HG03520 (cell line): ENCODE measurements around the gene TEX54.
"Not testable (repeated sequence)": the region's sequence is repeated elsewhere in the genome, so short reads cannot be mapped to it uniquely, and the experiment has no call there.

ENCODE experiments used
- ATAC-seq: cut with Tn5 transposase; IDR thresholded peaks from one replicate; pipeline ENCODE4 v1.9.1; 2021; ENCODE audit warnings: mild to moderate bottlenecking, moderate library complexity; ENCODE audit not compliant: unreplicated experiment

The TEX54 gene

DNA sequence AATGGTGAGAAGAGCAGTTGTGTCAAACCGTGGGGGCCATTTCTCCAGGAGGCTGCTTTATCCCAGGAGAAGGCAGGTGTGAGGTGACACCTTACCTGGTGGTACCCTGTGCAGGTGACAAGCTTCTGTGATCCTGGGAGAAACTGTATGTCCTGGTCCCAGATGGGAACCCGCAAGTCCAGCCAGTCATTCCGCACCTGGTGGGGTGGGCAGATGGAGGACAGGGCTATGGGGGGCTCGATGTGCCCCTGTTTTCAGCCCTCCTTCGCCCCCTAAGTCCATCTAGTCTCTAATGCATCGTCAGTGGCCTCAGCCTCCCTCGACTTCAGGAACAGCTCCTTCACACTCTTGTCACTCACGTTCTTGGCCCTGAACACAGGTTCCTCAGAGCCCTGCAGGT is 2.7 kb upstream of the TEX54 start:
- no peak for ATAC-seq

GRCh38 chr11:62831520-62832335 is 913 bp downstream of the TEX54 start, which contains the start of gene STX5:
Gene STX5 (minus strand): TSS chr11:62832051. CDS start chr11:62831243, 808 bp downstream.
- ATAC-seq, result peak; percentile 75

DNA sequence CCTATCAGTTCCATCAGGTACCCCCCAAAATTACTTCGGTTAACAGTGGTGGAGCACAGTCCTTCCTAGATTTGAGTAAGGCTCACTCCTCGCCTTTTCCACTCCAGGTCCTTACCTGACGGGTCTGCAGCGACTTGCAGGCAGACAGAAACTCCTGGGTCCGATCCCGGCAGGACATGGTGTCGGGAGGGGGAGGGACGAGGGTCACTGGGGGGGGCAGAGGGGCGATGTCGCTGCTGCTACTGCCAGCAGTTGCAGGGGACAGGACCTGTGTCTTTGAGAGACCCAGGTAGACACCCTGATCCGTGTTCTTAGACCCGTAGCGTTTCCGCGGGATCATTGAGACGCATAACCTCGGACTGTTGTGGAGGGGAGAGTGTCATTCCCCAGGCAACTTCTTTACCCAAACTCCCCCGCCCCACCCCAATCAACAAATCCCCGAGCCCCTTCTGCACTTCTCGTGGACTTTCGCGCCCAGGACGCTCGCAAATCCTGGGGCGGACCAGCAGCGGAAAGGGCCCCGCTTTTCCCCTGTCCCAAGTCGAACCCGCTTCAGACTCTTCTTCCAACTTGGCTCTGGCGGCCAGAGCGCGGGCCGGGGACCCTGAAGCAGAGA is 1.6 kb downstream of the TEX54 start:
- no peak for ATAC-seq

DNA sequence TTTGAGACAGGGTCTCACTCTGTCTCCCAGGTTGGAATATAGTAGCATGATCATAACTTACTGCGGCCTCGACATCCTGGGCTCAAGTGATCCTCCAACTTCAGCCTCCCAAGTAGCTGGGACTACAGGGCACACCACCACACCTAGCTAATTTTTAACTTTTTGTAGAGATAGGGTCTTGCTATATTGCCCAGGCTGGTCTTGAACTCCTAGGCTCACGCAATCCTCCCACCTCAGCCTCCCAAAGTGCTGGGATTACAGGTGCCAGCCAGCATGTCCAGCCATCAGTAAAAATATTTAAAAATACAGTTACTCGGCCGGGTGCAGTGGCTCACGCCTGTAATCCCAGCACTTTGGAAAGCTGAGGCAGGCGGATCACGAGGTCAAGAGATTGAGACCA is 4.5 kb downstream of the TEX54 start:
- not testable (repeated sequence) for ATAC-seq

- no peak for ATAC-seq
Observed at GRCh38 chr11:62823677-62824076, 9.0 kb downstream of the TEX54 start.

- ATAC-seq, result no peak
Observed at GRCh38 chr11:62817129-62817528, 15.5 kb downstream of the TEX54 start.

DNA sequence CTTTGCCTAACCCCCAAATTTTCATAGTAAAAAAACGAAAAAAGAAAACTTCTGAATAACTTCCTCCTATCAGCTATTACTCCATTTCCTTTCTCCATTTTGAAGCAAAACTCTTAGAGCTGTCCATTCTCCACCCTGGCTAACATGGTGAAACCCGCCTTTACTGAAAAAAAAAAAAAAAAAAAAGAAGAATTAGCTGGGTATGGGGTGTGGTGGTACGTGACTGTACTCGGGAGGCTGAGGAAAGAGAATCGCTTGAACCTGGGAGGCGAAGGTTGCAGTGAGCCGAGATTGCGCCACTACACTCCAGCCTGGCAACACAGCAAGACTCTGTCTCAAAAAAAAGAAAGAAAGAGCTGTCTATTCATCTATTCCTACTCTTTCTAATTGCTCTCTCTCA is 16.1 kb downstream of the TEX54 start:
- no peak for ATAC-seq

GRCh38 chr11:62811659-62812058 is 21.0 kb downstream of the TEX54 start:
- no peak for ATAC-seq

DNA sequence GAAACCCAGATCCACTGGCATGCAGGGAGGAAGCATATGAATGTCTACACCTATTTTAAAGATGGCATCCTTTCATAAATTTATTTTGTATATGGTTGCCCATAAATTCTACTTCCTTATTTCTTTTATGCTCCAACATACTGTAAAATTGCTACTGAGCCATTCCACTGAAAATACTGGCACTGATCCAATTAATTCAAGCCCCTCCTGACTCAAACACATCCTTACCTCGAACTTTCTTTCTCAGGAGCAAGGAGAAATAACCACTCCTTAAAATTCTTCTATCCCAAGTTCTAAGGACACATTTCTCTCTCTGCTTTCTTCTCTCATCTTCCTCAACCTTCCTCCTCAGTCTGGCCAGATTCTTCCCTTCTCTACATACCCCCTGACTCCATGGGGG is 21.9 kb downstream of the TEX54 start:
- ATAC-seq, result no peak

DNA sequence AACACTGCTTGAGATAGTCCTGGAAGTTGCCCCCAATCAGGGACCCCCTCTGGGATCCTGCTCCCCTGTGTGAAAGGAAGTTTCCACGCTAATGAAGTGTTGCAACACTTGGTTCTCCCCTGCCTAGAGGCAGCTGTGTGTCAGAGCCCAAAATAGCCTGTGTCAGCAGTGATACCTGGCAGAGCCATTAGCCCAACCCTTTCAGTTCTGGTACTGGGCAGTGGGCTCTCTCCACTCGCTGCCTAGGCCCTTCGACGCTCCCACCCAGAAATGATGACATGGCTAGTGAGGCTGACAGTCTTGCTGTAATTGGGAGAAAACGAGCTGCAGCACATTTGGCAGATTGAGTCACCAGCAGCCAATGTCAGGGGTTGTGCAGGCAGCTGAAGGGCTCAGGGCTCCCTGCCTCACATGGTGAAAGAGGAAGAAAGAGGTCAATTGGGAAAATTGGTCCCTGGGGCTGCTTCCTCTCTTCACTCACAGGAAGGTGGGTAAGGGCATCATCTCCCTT is 26.0 kb downstream of the TEX54 start:
- ATAC-seq, result no peak

DNA sequence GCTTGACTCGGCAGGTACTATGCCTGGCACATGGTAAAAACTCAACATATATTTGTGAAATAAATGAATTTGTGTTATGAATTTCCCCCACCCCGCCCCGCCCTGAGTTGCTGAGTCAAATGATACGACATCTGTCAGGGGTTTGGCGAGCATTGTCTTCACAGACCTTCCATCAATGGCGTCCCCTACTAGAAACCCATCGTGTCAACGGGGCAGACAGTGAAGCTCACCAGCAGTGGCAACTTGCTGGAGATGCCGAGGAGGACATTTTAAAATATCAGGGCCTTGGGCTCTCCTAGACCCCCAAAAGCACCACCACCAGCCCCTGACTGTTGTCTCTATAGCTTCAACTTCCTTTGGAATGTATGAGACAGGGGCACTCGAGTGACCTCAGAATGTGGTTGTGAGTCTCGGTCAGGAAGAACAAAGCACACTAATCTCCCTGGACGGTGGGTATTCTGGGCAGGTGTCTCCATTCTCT is 26.6 kb downstream of the TEX54 start:
- no peak for ATAC-seq

DNA sequence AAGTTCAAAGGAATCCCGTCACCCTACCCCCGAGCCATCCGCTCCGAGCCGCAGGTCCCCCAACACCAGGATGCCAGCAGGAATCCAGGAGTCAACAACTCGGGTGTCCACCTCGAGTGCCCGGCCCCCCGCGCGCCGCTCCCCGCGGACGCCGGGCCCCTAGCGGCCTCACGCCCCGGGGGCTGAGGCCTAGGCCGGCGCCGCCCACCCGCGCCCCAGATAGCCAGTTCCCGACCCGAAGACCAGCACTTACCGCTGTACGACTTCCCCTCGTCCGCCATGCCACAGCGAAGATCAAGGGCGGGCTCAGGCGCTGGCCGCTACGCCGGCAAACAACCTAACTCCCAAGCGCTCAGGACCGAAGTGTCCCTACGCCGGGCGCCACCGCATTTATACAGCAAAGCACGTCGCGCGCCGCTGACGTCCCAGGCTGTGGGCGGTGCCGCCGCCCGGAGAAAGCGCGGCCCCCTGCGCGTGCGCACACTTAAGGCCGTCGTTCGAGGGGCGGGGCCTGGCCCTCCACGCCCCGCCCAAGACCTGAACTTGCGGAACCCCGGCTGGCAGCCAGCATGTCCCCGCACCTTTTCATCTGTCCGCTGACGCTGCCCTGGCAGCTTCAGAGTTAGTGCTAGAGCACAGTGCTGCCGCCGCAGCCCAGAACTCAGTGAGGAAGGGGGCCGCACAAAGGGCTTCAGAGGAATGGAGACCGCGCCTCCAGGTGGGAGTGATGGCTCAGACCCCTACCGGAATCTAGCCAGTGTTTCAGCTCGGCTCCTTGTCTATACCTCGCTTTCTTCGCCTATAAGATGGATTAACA is 27.4 kb downstream of the TEX54 start, which contains the start of gene NXF1:
TSS of gene NXF1 (minus strand) at position 365 of the 817 bp plus-strand sequence. CDS start at position 281, 84 bp downstream.
- ATAC-seq, result peak; percentile 71

- ATAC-seq, result no peak
Observed at GRCh38 chr11:62804310-62805075, 28.1 kb downstream of the TEX54 start.

- no peak for ATAC-seq
Observed at GRCh38 chr11:62801071-62801470, 31.6 kb downstream of the TEX54 start.

GRCh38 chr11:62799486-62799885 is 33.2 kb downstream of the TEX54 start:
- no peak for ATAC-seq

DNA sequence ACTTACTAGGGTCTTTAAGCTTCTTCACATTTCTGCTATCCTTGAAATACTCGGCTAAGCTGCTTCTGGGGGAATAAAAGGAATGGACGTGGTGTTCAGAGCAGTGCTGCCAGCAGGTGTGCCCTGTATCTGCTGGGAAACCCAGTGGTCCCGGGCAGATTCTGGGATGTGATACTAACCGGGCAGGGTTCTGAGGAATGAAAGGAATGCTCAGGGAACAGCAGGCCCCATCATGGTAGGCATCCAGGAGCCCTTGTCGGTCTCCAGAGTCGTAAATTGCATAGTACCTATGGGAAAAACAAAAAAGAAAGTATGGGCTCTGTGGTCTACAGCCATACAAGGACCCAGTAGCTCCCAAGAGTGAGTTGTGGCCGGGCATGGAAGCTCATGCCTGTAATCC is 36.4 kb downstream of the TEX54 start:
- no peak for ATAC-seq

DNA sequence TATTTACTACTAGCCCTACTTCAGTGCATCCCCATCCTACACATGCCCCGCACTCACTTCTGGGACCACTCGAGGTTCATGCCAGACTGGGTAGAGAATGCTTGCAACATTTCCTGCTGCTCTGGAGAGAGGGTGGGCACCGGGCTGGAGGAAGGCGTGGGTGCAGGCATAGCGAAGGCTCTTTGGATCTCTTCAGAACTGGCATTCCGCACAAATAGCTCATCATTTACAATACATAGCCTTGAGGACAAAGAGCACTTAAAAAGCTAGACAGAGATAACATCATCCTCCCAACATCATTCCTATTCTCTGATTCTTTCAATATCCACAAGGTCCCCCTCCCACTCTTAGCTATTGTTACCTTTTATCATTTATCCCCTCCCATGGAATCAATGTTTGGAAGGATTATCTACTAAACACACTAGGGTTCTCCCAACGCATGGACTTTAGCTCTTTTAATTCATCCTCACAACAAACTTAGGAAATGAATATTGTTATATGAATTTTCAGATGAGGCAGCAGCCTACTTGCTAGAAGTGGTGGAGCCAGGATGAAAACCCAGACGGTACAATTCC is 38.4 kb downstream of the TEX54 start:
- ATAC-seq, result no peak

- peak; percentile 2 for ATAC-seq
Observed at GRCh38 chr11:62792202-62792575, 40.5 kb downstream of the TEX54 start.

DNA sequence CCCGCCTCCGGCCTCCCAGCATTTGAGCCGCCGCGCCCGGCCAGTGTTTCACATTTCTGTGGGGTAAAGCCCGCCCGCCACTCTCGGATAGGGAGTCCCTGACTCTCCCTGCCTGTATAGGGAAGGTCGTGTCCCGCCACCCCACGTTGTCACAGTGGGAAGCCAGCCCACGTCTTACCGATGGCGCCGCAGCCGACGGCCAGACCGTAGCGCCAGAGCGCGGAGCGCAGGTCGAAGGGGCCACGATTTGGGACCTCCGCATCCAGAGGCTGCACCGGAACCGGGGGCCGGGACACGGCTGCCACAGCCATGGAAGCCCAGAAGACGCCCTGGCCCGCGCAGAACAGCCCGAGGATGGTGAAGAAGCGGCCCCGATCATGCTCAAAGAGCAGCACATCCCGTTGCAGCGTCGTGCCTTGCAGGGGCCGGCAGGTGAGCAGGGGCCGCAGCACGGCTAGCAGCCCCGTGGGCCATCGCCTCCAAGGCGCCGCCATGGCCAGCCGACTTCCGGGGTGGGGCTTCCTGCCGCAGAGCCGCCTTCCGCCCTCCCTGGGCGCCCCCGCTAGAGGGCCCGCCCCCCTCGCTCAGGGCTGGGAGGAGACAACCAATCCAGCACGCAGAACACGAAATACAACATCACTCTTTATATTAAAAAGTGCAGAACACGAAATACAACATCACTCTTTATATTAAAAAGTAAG is 41.0 kb downstream of the TEX54 start, which contains the start of gene TMEM223:
TSS of gene TMEM223 (minus strand) at position 506 of the 701 bp plus-strand sequence. CDS start at position 494, 12 bp downstream.
- ATAC-seq, result peak; percentile 43
